H1 (cell line): ENCODE measurements around the gene LRRC14B. TPM values are rescaled to one million over a fixed set of nuclear protein-coding genes. Genes with fewer than 3 reads are reported as not detected.

ENCODE experiments used
- CTCF ChIA-PET: fragments of 300-600 bp; sonication (Branson Sonifier 250); formaldehyde crosslinking; loops from one replicate; lab custom pipeline; 2021; ENCODE audit not compliant: partially characterized antibody; lab: Charles Lee
- POLR2A ChIA-PET: fragments of 300-600 bp; sonication (Branson Sonifier 250); formaldehyde crosslinking; loops from one replicate; lab custom pipeline; 2021; ENCODE audit warnings: inconsistent platforms; ENCODE audit not compliant: partially characterized antibody; lab: Charles Lee
- DNase-seq, 2 experiments: peaks; one replicate each; pipeline versions ENCODE4 v3.0.0 to v3.0.0-alpha.2; 2010 to 2022; ENCODE audit warnings: low spot score in 2 of 2, low read depth in 1 of 2, mixed read lengths in 1 of 2
- FAIRE-seq: peaks from 2 replicates; lab custom pipeline; 2011; peaks lifted over from hg19 to GRCh38; lab: Jason Lieb, UNC
- H2AFZ ChIP-seq: 2 replicates; pipeline ENCODE4 v1.8.1; 2012; ENCODE audit warnings: low read length, inconsistent platforms
- H2AK5ac ChIP-seq: 2 replicates; pipeline ENCODE4 v1.6.1; 2013; ENCODE audit warnings: low read depth, low read length
- H2BK120ac ChIP-seq: replicated peaks from 2 replicates; pipeline ENCODE3; 2013; ENCODE audit warnings: low read depth, low read length, inconsistent platforms
- H2BK12ac ChIP-seq: 2 replicates; pipeline ENCODE4 v1.6.1; 2013; ENCODE audit warnings: low read depth, low read length
- H2BK15ac ChIP-seq: 2 replicates; pipeline ENCODE4 v1.6.1; 2013; ENCODE audit warnings: low read length
- H2BK20ac ChIP-seq: 2 replicates; pipeline ENCODE4 v1.6.1; 2013; ENCODE audit warnings: low read length
- H2BK5ac ChIP-seq: 2 replicates; pipeline ENCODE4 v1.6.1; 2013; ENCODE audit warnings: low read depth, low read length
- H3K14ac ChIP-seq: 2 replicates; pipeline ENCODE4 v1.6.1; 2013; ENCODE audit warnings: inconsistent platforms; ENCODE audit not compliant: insufficient read length
- H3K18ac ChIP-seq: 2 replicates; pipeline ENCODE4 v1.6.1; 2013; ENCODE audit warnings: low read length; ENCODE audit errors: extremely low read depth
- H3K23ac ChIP-seq: 2 replicates; pipeline ENCODE4 v1.6.1; 2013; ENCODE audit warnings: inconsistent platforms; ENCODE audit not compliant: insufficient read length
- H3K23me2 ChIP-seq: 2 replicates; pipeline ENCODE4 v1.6.1; 2013; ENCODE audit warnings: low read depth, low read length
- H3K27ac ChIP-seq: 2 replicates; pipeline ENCODE4 v1.6.1; 2011; ENCODE audit warnings: low read depth, low read length, inconsistent platforms
- H3K27me3 ChIP-seq, 4 experiments: replicated peaks in 1 of 4; 1 replicate in 1 of 4; 2 replicates in 3 of 4; pipeline versions ENCODE4 v1.6.1 to v1.8.1; 2011 to 2013; ENCODE audit warnings: low read length in 3 of 4, mild to moderate bottlenecking in 3 of 4, inconsistent platforms in 2 of 4, mixed read lengths in 2 of 4, moderate library complexity in 1 of 4; ENCODE audit not compliant: control insufficient read depth in 3 of 4, insufficient read depth in 3 of 4; ENCODE audit errors: extremely low read depth in 1 of 4
- H3K36me3 ChIP-seq, 4 experiments: 2 replicates each; pipeline versions ENCODE4 v1.6.1 to v1.8.1; 2011 to 2013; ENCODE audit warnings: mild to moderate bottlenecking in 4 of 4, low read length in 3 of 4, moderate library complexity in 2 of 4, control low read depth in 1 of 4, inconsistent platforms in 1 of 4; ENCODE audit not compliant: insufficient read depth in 4 of 4, control insufficient read depth in 2 of 4
- H3K4ac ChIP-seq: replicated peaks from 2 replicates; pipeline ENCODE3; 2013; ENCODE audit warnings: low read length, low read depth, mixed read lengths, inconsistent platforms; ENCODE audit not compliant: insufficient read length
- H3K4me1 ChIP-seq, 4 experiments: replicated peaks in 1 of 4; 1 replicate in 1 of 4; 2 replicates in 3 of 4; pipeline versions ENCODE4 v1.6.1 to v1.8.1; 2011 to 2013; ENCODE audit warnings: low read length in 3 of 4, inconsistent platforms in 2 of 4, mixed read lengths in 1 of 4; ENCODE audit not compliant: insufficient read depth in 4 of 4, control insufficient read depth in 3 of 4
- H3K4me2 ChIP-seq, 2 experiments: 2 replicates each; pipeline versions ENCODE4 v1.6.1 to v1.8.1; 2011 to 2013; ENCODE audit warnings: low read depth in 2 of 2, low read length in 2 of 2, control low read depth in 1 of 2, inconsistent platforms in 1 of 2, mild to moderate bottlenecking in 1 of 2; ENCODE audit not compliant: insufficient read depth in 1 of 2
- H3K4me3 ChIP-seq, 4 experiments: fragments of 200-600, 300-600 bp in 1 of 4; sonication (generic), shearing (Covaris generic), sonication (Bioruptor Twin) in 1 of 4; 2 replicates each; pipeline versions ENCODE4 v1.5.1 to v1.8.1; 2011 to 2016; ENCODE audit warnings: low read length in 4 of 4, low read depth in 3 of 4, control low read depth in 2 of 4, inconsistent platforms in 2 of 4, mild to moderate bottlenecking in 2 of 4, mixed read lengths in 1 of 4, moderate library complexity in 1 of 4; ENCODE audit not compliant: insufficient read depth in 2 of 4; ENCODE audit errors: extremely low read depth in 1 of 4
- H3K56ac ChIP-seq: replicated peaks from 2 replicates; pipeline ENCODE3; 2013; ENCODE audit warnings: low read depth, mild to moderate bottlenecking, mixed read lengths, low read length, inconsistent platforms; ENCODE audit not compliant: insufficient read length
- H3K79me1 ChIP-seq: 2 replicates; pipeline ENCODE4 v1.6.1; 2013; ENCODE audit warnings: low read depth, low read length, control low read depth
- H3K79me2 ChIP-seq, 2 experiments: 2 replicates each; pipeline versions ENCODE4 v1.6.1 to v1.8.1; 2012 to 2013; ENCODE audit warnings: low read length in 2 of 2, mild to moderate bottlenecking in 2 of 2, inconsistent platforms in 1 of 2; ENCODE audit not compliant: insufficient read depth in 2 of 2, control insufficient read depth in 1 of 2
- H3K9ac ChIP-seq, 4 experiments: replicated peaks in 1 of 4; 1 replicate in 1 of 4; 2 replicates in 3 of 4; pipeline versions ENCODE4 v1.6.1 to v1.8.1; 2011 to 2013; ENCODE audit warnings: low read depth in 3 of 4, low read length in 3 of 4, control low read depth in 2 of 4, mild to moderate bottlenecking in 2 of 4, moderate library complexity in 2 of 4, inconsistent platforms in 1 of 4; ENCODE audit errors: extremely low read depth in 1 of 4
- H3K9me3 ChIP-seq, 2 experiments: 2 replicates each; pipeline versions ENCODE4 v1.6.1 to v1.8.1; 2012 to 2013; ENCODE audit warnings: mild to moderate bottlenecking in 2 of 2, moderate library complexity in 2 of 2, control low read depth in 1 of 2, inconsistent platforms in 1 of 2, low read depth in 1 of 2, low read length in 1 of 2, mixed read lengths in 1 of 2; ENCODE audit not compliant: insufficient read depth in 2 of 2
- H4K20me1 ChIP-seq, 2 experiments: replicated peaks in 1 of 2; 2 replicates each; pipeline versions ENCODE3 to v1.8.1; 2011 to 2013; ENCODE audit warnings: inconsistent platforms in 2 of 2, low read length in 2 of 2, mild to moderate bottlenecking in 1 of 2; ENCODE audit not compliant: insufficient read depth in 2 of 2, control insufficient read depth in 1 of 2
- H4K5ac ChIP-seq: 2 replicates; pipeline ENCODE4 v1.6.1; 2013; ENCODE audit warnings: low read length, low read depth, mixed read lengths, inconsistent platforms; ENCODE audit not compliant: insufficient read length
- H4K8ac ChIP-seq: 2 replicates; pipeline ENCODE4 v1.8.0; 2013; ENCODE audit warnings: mild to moderate bottlenecking, moderate library complexity, low read length, inconsistent platforms; ENCODE audit not compliant: insufficient read depth; ENCODE audit errors: extremely low read depth
- H4K91ac ChIP-seq: replicated peaks from 2 replicates; pipeline ENCODE3; 2013; ENCODE audit warnings: low read length, mixed read lengths, inconsistent platforms; ENCODE audit not compliant: insufficient read length
- ASH2L ChIP-seq: fragments of 200-600, 300-600 bp; sonication (generic); IDR thresholded peaks from one replicate; pipeline ENCODE4 v1.7.1; 2017; ENCODE audit warnings: low read length
- CHD1 ChIP-seq: IDR thresholded peaks from 2 replicates; pipeline ENCODE4 v1.6.1; 2012; ENCODE audit warnings: low read depth, low read length, improper control_type of control experiment
- CTBP2 ChIP-seq: IDR thresholded peaks from 2 replicates; pipeline ENCODE4 v1.7.0; 2011; ENCODE audit warnings: borderline replicate concordance, mild to moderate bottlenecking, moderate library complexity, mixed read lengths, low read length; ENCODE audit not compliant: insufficient read depth, insufficient read length
- E2F6 ChIP-seq: IDR thresholded peaks from 2 replicates; pipeline ENCODE4 v1.6.1; 2012; ENCODE audit warnings: inconsistent platforms
- EGR1 ChIP-seq: IDR thresholded peaks from 2 replicates; pipeline ENCODE4 v1.6.1; 2011; ENCODE audit warnings: low read depth, low read length, borderline replicate concordance
- HDAC2 ChIP-seq, 2 experiments: fragments of 300-600 bp in 1 of 2; sonication (generic) in 1 of 2; IDR thresholded peaks; 2 replicates each; pipeline ENCODE4 v1.6.1; 2011 to 2012; ENCODE audit warnings: low read depth in 2 of 2, low read length in 2 of 2, mild to moderate bottlenecking in 2 of 2, moderate library complexity in 2 of 2, borderline replicate concordance in 1 of 2, inconsistent platforms in 1 of 2
- JUND ChIP-seq: IDR thresholded peaks from 2 replicates; pipeline ENCODE4 v1.6.1; 2011; ENCODE audit warnings: mild to moderate bottlenecking, improper control_type of control experiment, low read length
- MAFK ChIP-seq: IDR thresholded peaks from 2 replicates; pipeline ENCODE4 v1.6.1; 2012; ENCODE audit warnings: low read depth, mild to moderate bottlenecking, improper control_type of control experiment, low read length
- RNF2 ChIP-seq: fragments of 200-900, 300-1000 bp; sonication (generic); IDR thresholded peaks from 2 replicates; pipeline ENCODE4 v1.7.1; 2016; ENCODE audit warnings: borderline replicate concordance, low read depth, mild to moderate bottlenecking, antibody characterized with exemption, low read length; ENCODE audit not compliant: poor library complexity, severe bottlenecking; ENCODE audit errors: missing control alignments
- SAP30 ChIP-seq: fragments of 300-600 bp; sonication (generic); IDR thresholded peaks from 2 replicates; pipeline ENCODE4 v1.7.1; 2012; ENCODE audit warnings: low read length, moderate library complexity, mild to moderate bottlenecking, inconsistent platforms; ENCODE audit not compliant: insufficient read depth, insufficient replicate concordance
- TAF1 ChIP-seq: IDR thresholded peaks from 2 replicates; pipeline ENCODE4 v1.6.1; 2011; ENCODE audit warnings: mild to moderate bottlenecking, low read depth, low read length
- WGBS, 2 experiments: shearing (Covaris generic) in 1 of 2; methylation state at CpG; one replicate each; pipeline versions ENCODE4 v1.1.6 to v1.1.7; 2013 to 2015; ENCODE audit warnings: low lambda C conversion rate in 2 of 2, mixed read lengths in 2 of 2, inconsistent platforms in 1 of 2, low coverage in 1 of 2, missing lambda C conversion rate in 1 of 2; ENCODE audit not compliant: insufficient replicate concordance in 2 of 2, insufficient coverage in 1 of 2, insufficient read length in 1 of 2; ENCODE audit errors: extremely low coverage in 1 of 2, missing lambda C conversion rate in 1 of 2; 5-methylcytosine and 5-hydroxymethylcytosine counted together
- polyA plus RNA-seq, 7 experiments: library from polyadenylated mRNA; depleted of rRNA in 3 of 7; stranded (reverse) in 5 of 7; unstranded in 2 of 7; fragments of >200 nt in 5 of 7; fragments of 200-250 nt in 2 of 7; gene quantifications; 1 replicate in 5 of 7; 2 replicates in 1 of 7; 4 replicates in 1 of 7; pipeline versions ENCODE4 v1.2.1 to v1.2.3, GENCODE V29; 2011 to 2013; ENCODE audit warnings: missing spikeins in 2 of 7, mixed read lengths in 2 of 7
- total RNA-seq: library from RNA; stranded (reverse); fragmentation: NEBNext Ultra II Directional; extraction: Animal tissue kit (Norgen Biotek cat#: 25700); gene quantifications from 2 replicates; pipeline ENCODE4 v1.2.1, GENCODE V29; 2021

LRRC14B gene
- total and polyA plus RNA-seq, 2 of the 8 experiments (the other 6 are each of a cell fraction or from before 2014, with no cell fraction given), result not detected

- 86% methylated on average over 18 of the region's 19 CpGs; no CpG with 5 or more reads in 1 of the 2 experiments for WGBS, 2 experiments
- no peaks in the 10 kb centered on the region for H3K23me2 ChIP-seq
- no peak overlapping the region for H4K5ac ChIP-seq
- H3K9me3 ChIP-seq, result peaks cover 0 to 3% of the 10 kb centered on the region in 2 experiments; a peak in 1 of 4 replicates
- H3K4me3 ChIP-seq, result no peak overlapping the region
- H3K27ac ChIP-seq, result no peak overlapping the region
- peaks cover 14 to 75% (median 29%) of the 10 kb centered on the region in 4 experiments; a peak in 6 of 8 replicates for H3K36me3 ChIP-seq
- H3K4me2 ChIP-seq, result no peak overlapping the region
- no peak for FAIRE-seq
- ChIA-PET CTCF (interaction anchor here (0.6 to 1.0 kb wide), 4 partner anchors 10 to 157 kb away, joined by 3 read pairs; no protein-coding TSS in a partner anchor), POLR2A (interaction anchor here (0.6 to 4.5 kb wide), 4 partner anchors 10 to 98 kb away, joined by 3 to 18 read pairs (median 3); partner anchors contain the start of gene PLEKHG4B)
- no peak overlapping the region for H3K18ac ChIP-seq
- peaks cover 0 to 4% of the 10 kb centered on the region in 2 experiments for H4K20me1 ChIP-seq
- H2AK5ac ChIP-seq, result no peak overlapping the region
- no peak for DNase-seq
- H2BK15ac ChIP-seq, result no peak overlapping the region
- H2BK120ac ChIP-seq, result no peak overlapping the region
- H2AFZ ChIP-seq, result no peak overlapping the region
- no peak overlapping the region for H2BK5ac ChIP-seq
- no peak overlapping the region for H4K8ac ChIP-seq
- H4K91ac ChIP-seq, result no peak overlapping the region
- no peaks in the 10 kb centered on the region; a peak in 1 of 7 replicates for H3K4me1 ChIP-seq
- H3K79me1 ChIP-seq, result no peaks in the 10 kb centered on the region; the same call in 1 of the 2 replicates
- H3K27me3 ChIP-seq, result no peaks in the 10 kb centered on the region
- no peaks in the 10 kb centered on the region for H3K79me2 ChIP-seq
- H3K23ac ChIP-seq, result no peak overlapping the region
- no peak overlapping the region for H2BK12ac ChIP-seq
- no peak overlapping the region for H2BK20ac ChIP-seq
- no peak overlapping the region for H3K9ac ChIP-seq
- H3K14ac ChIP-seq, result no peak overlapping the region
- H3K56ac ChIP-seq, result no peak overlapping the region
- H3K4ac ChIP-seq, result no peak overlapping the region
- TF ChIP-seq TAF1 (no peak), JUND (no peak), ASH2L (no peak), EGR1 (no peak), SAP30 (no peak), CTBP2 (no peak), E2F6 (no peak), MAFK (no peak), RNF2 (no peak), HDAC2 (IDR thresholded peaks at IDR 0.05; ENCODE audit: borderline replicate concordance in 1 of 2, low read depth in 2 of 2, low read length in 2 of 2) (no peak), CHD1 (no peak)
These were observed 31.7 kb upstream of the LRRC14B start for GRCh38 chr5:159448-160172.
